Panc1 (cell line): Measurements from ENCODE around the gene HS3ST6. TPM values are rescaled to one million over a fixed set of nuclear protein-coding genes. Genes with fewer than 3 reads are reported as not detected.

ENCODE experiments used
- ATAC-seq: fragments of 200-7000 bp; cut with Tn5 transposase; 2 replicates; pipeline ENCODE4 v1.9.1; 2020; ENCODE audit warnings: mild to moderate bottlenecking, moderate library complexity
- BruUV-seq: library from RNA; stranded (reverse); fragments of 400-500 nt; replicated peaks from 2 replicates; lab custom pipeline; 2021; lab: Mats Ljungman, UMichigan
- CTCF ChIA-PET: fragments of 300-600 bp; sonication (Branson Sonifier 250); formaldehyde crosslinking; loops from one replicate; lab custom pipeline; 2022; ENCODE audit warnings: antibody characterized with exemption; lab: Charles Lee
- POLR2A ChIA-PET: fragments of 300-600 bp; sonication (Branson Sonifier 250); formaldehyde crosslinking; loops from one replicate; lab custom pipeline; 2022; ENCODE audit warnings: antibody characterized with exemption; lab: Charles Lee
- DNase-seq: peaks from one replicate; pipeline ENCODE4 v3.0.0-alpha.2; 2010; ENCODE audit warnings: low read depth, low spot score
- H3K27ac ChIP-seq: 2 replicates; pipeline ENCODE4 v1.5.1; 2011; ENCODE audit warnings: mild to moderate bottlenecking, low read length, inconsistent platforms
- H3K27me3 ChIP-seq: fragments of 200-500 bp; sonication (Bioruptor generic); 2 replicates; pipeline ENCODE4 v1.6.0; 2014; ENCODE audit warnings: low read length, inconsistent platforms; ENCODE audit not compliant: control insufficient read depth, insufficient read depth
- H3K36me3 ChIP-seq: fragments of 200-500 bp; sonication (Bioruptor generic); 2 replicates; pipeline ENCODE4 v1.5.1; 2014; ENCODE audit warnings: inconsistent platforms, mild to moderate bottlenecking, low read length, moderate library complexity; ENCODE audit not compliant: control insufficient read depth, insufficient read depth
- H3K4me1 ChIP-seq: 2 replicates; pipeline ENCODE4 v1.5.1; 2011; ENCODE audit warnings: inconsistent platforms, mild to moderate bottlenecking, low read length, moderate library complexity; ENCODE audit not compliant: control insufficient read depth, insufficient read depth
- H3K4me3 ChIP-seq, 2 experiments: 2 replicates each; pipeline ENCODE4 v1.5.1; 2011 to 2012; ENCODE audit warnings: low read depth in 2 of 2, low read length in 2 of 2, mild to moderate bottlenecking in 2 of 2, inconsistent platforms in 1 of 2, moderate library complexity in 1 of 2
- H3K9me3 ChIP-seq: fragments of 200-500 bp; sonication (Bioruptor generic); 2 replicates; pipeline ENCODE4 v1.5.1; 2014; ENCODE audit warnings: low read depth, mild to moderate bottlenecking, inconsistent platforms, low read length, moderate library complexity; ENCODE audit not compliant: control insufficient read depth, insufficient read depth
- CTCF ChIP-seq: fragments of 450-650 bp; IDR thresholded peaks from 2 replicates; pipeline ENCODE4 v1.5.1; 2017; ENCODE audit warnings: mild to moderate bottlenecking
- POLR2AphosphoS5 ChIP-seq: IDR thresholded peaks from 2 replicates; pipeline ENCODE4 v1.6.1; 2012; ENCODE audit warnings: mild to moderate bottlenecking, low read depth, low read length, moderate library complexity
- SIN3A ChIP-seq: IDR thresholded peaks from 2 replicates; pipeline ENCODE4 v1.6.1; 2012; ENCODE audit warnings: low read depth, mild to moderate bottlenecking, low read length, moderate library complexity, borderline replicate concordance; ENCODE audit not compliant: insufficient read depth
- TCF7L2 ChIP-seq: IDR thresholded peaks from 2 replicates; pipeline ENCODE4 v1.6.1; 2011; ENCODE audit warnings: mild to moderate bottlenecking, low read depth, low read length, inconsistent platforms
- in situ Hi-C: cut with HindIII; loops from 2 replicates; pipeline ENCODE4 v1.10.0; 2016; ENCODE audit warnings: low sequenced_read_pairs, low pct_unique_long_range_greater_than_20kb
- intact Hi-C: fragments of 100-400 bp; cut with micrococcal nuclease; formaldehyde crosslinking; loops from one replicate; pipeline ENCODE4 v1.10.0; 2022; ENCODE audit not compliant: unreplicated experiment
- total RNA-seq: library from RNA; stranded (reverse); gene quantifications from one replicate; pipeline ENCODE4 v1.2.1, GENCODE V29; 2021; ENCODE audit not compliant: unreplicated experiment
- TF ChIP-seq, protein P1 (sequence below), 2 experiments: IDR thresholded peaks; 2 replicates each; pipeline ENCODE4 v1.6.1; 2011 to 2012; ENCODE audit warnings: low read depth in 2 of 2, control low read depth in 1 of 2, low read length in 1 of 2, mild to moderate bottlenecking in 1 of 2, moderate library complexity in 1 of 2; ENCODE audit not compliant: insufficient read depth in 1 of 2

The HS3ST6 gene
- total RNA-seq, 1 experiment from 2014 or later: 3.3 TPM

DNA sequence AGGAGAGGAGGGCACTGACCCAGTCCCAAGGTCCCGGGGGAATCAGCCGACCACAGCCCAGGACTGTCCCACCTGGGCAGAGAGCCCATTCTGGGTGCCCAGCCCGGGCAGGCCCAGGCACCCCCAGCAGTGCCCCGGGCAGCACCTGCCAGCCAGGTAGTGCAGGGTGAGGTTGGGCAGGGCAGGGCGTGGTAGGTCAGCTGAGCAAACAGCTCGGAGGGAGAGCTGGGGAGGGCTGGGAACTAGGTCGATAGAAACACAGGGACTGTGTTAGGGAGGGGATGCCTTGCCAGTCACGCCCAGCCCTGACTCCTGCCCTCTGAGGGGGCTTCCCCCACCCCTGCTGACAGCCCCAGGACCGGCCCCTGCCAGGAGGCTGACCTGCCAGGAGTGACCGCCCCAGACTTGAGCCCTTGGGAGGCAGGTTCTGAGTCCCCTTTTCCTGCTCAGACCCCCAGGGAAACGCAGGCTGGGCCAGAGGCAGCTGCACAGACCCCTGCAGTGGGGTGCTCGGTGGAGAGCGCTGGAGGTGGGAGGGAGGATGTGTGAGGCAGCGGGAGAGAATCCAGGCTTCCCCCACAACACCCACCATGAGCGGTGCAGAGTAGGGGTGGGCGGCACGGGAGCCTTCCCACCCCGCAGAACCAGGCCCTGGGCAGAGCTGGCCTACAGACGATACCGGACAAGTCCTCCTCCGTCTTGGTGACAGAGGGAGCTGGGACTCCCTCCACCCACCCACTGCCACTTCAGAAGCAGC is 4.7 kb downstream of the HS3ST6 start:
- TF ChIP-seq, protein P1, sequence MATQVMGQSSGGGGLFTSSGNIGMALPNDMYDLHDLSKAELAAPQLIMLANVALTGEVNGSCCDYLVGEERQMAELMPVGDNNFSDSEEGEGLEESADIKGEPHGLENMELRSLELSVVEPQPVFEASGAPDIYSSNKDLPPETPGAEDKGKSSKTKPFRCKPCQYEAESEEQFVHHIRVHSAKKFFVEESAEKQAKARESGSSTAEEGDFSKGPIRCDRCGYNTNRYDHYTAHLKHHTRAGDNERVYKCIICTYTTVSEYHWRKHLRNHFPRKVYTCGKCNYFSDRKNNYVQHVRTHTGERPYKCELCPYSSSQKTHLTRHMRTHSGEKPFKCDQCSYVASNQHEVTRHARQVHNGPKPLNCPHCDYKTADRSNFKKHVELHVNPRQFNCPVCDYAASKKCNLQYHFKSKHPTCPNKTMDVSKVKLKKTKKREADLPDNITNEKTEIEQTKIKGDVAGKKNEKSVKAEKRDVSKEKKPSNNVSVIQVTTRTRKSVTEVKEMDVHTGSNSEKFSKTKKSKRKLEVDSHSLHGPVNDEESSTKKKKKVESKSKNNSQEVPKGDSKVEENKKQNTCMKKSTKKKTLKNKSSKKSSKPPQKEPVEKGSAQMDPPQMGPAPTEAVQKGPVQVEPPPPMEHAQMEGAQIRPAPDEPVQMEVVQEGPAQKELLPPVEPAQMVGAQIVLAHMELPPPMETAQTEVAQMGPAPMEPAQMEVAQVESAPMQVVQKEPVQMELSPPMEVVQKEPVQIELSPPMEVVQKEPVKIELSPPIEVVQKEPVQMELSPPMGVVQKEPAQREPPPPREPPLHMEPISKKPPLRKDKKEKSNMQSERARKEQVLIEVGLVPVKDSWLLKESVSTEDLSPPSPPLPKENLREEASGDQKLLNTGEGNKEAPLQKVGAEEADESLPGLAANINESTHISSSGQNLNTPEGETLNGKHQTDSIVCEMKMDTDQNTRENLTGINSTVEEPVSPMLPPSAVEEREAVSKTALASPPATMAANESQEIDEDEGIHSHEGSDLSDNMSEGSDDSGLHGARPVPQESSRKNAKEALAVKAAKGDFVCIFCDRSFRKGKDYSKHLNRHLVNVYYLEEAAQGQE (IDR thresholded peaks at IDR 0.05; ENCODE audit: insufficient read depth in 1 of 2, low read depth in 2 of 2, low read length in 1 of 2): no peak
- TF ChIP-seq TCF7L2: no peak
- TF ChIP-seq CTCF: no peak
- no peak for TF ChIP-seq SIN3A
- TF ChIP-seq POLR2AphosphoS5: no peak
- intact Hi-C loops (no loop called here), in situ Hi-C loops (no loop called here)
- ChIA-PET POLR2A (no interaction called here), CTCF (no interaction called here)
- no peak for DNase-seq
- ATAC-seq: 0 out of 2 replicates have a peak, but pooled peaks have one; percentile 26
- BruUV-seq: no TSS peak
- no peaks in the 10 kb centered on the region for H3K9me3 ChIP-seq
- H3K27ac ChIP-seq: no peak overlapping the region
- peaks cover 7% of the 10 kb centered on the region for H3K4me1 ChIP-seq
- no peaks in the 10 kb centered on the region for H3K36me3 ChIP-seq
- H3K4me3 ChIP-seq: no peak overlapping the region
- peaks cover 2% of the 10 kb centered on the region; the same call in 1 of the 2 replicates for H3K27me3 ChIP-seq

- peaks cover 3% of the 10 kb centered on the region for H3K4me1 ChIP-seq
- POLR2A ChIA-PET: no interaction called here
- no peak overlapping the region for H3K27ac ChIP-seq
- TF ChIP-seq CTCF (no peak), SIN3A (no peak), TCF7L2 (no peak), POLR2AphosphoS5 (no peak)
- TF ChIP-seq, protein P1 (IDR thresholded peaks at IDR 0.05; ENCODE audit: insufficient read depth in 1 of 2, low read depth in 2 of 2, low read length in 1 of 2): no peak
- no peaks in the 10 kb centered on the region for H3K9me3 ChIP-seq
- BruUV-seq: no TSS peak
- in situ Hi-C loops: no loop called here
- DNase-seq (no peak), ATAC-seq (no peak)
- intact Hi-C loops: no loop called here
- CTCF ChIA-PET: no interaction called here
- H3K36me3 ChIP-seq: no peaks in the 10 kb centered on the region
- no peaks in the 10 kb centered on the region for H3K27me3 ChIP-seq
- H3K4me3 ChIP-seq: no peak overlapping the region
These were observed 6.0 kb downstream of the HS3ST6 start for GRCh38 chr16:1912215-1912543.
